Colon (tissue), 2 donors: ENCODE data around the gene SEMA3C.

Experiments used
- FAIRE-seq: peaks from 2 replicates; lab custom pipeline; 2012; peaks lifted over from hg19 to GRCh38; lab: Jason Lieb, UNC
- donor health status: control.
- donor health status: control.

SEMA3C gene

DNA sequence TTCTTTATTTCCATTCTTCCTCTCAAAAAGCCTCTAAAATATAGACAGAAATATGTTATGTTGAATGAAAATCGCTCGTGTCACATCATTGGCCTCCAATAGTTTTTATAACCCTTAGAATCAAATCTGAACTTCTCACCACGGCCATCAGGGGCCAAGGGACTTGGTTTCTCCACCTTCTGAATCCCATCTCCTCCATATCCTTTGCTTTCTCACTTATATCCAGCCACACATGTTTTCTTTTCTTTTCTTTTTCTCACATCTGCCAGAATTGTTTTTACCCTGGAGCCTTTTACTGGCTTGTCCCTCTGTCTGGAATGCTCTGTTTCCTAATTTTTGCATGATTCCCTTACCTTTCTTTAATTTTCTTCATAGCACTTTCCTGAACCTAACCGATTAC lies 184.8 kb downstream of the SEMA3C start:
- FAIRE-seq, result no peak

- no peak for FAIRE-seq
Observed at GRCh38 chr7:80733333-80733915, 185.4 kb downstream of the SEMA3C start.

DNA sequence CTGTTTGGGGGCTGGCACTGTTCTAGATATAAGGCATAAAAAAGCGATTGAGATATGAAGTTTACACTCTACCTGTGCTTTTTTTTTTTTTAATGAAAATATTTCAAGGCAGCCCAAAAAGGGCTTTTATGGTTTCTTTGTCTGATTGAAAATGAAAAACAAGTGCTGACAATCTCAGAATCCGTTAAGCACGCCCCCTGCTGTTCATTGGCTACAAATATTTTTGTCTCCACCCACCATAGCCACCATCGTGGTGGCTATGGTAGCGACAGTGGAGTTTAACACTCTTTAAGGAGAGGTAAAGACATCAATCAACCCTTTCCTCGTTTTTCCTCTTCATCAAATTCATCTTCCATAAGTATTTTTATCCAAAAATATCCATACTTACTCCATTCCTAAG lies 186.2 kb downstream of the SEMA3C start:
- FAIRE-seq, result no peak

DNA sequence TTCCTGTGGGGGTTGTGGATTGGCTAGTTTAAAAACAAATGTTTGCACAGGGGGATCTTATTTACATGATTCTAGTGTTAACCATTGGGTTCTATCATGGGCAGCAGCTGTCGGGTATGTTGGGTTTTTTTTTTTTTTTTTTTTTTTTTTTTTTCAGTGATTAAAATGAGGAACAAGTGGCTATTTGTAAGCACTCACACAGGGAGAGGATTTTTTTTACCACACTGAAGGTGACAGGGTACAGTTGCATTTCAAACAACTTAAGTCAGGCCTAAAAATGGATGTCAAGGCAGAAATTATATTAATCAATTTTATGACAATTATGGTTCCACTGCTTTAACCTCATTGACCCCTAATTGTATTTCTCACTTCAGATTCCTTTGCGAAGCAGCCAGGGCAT lies 187.6 kb downstream of the SEMA3C start:
- FAIRE-seq, result no peak

- no peak for FAIRE-seq
Observed at GRCh38 chr7:80729591-80730320, 189.1 kb downstream of the SEMA3C start.

DNA sequence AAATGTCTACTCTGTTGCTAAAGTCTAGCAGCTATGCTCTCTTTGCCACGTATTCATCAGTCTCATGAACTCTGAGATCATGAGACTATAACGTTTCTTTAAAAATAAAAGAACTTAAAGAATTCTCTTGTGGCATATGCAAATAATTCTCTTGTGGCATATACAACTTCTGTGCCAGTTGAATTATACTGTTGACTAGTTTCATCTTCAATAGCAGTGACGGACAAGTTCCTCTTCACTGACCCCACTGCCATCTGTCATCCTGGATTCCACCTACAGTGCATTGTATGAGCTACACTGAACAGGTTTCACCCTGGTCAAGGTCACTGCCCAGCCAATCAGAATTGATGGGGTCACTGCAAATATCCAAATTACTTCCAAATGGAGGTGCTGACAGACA lies 192.2 kb downstream of the SEMA3C start:
- FAIRE-seq, result no peak

DNA sequence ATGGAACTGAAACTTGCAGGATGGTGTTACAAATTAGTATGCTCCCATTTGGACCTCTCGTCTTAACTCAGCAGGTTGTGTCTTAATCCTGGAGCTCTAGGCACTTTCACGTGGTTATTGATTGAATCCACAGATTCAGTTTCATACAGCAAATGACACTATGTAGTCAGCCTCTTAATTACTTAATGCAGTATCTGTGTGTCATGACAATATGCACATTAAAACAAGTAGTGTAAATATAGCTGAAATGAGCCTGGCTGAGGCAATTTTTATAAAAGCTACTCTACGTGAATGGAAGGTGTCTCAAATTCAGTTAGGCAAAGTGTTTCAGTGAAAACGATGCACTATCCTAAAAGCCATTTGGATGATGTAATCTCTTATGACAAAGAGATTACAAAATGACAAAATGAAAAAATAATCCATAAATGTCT lies 193.7 kb downstream of the SEMA3C start:
- no peak for FAIRE-seq

GRCh38 chr7:80724249-80724871 lies 194.5 kb downstream of the SEMA3C start:
- no peak for FAIRE-seq

GRCh38 chr7:80722616-80723195 lies 196.1 kb downstream of the SEMA3C start:
- no peak for FAIRE-seq

DNA sequence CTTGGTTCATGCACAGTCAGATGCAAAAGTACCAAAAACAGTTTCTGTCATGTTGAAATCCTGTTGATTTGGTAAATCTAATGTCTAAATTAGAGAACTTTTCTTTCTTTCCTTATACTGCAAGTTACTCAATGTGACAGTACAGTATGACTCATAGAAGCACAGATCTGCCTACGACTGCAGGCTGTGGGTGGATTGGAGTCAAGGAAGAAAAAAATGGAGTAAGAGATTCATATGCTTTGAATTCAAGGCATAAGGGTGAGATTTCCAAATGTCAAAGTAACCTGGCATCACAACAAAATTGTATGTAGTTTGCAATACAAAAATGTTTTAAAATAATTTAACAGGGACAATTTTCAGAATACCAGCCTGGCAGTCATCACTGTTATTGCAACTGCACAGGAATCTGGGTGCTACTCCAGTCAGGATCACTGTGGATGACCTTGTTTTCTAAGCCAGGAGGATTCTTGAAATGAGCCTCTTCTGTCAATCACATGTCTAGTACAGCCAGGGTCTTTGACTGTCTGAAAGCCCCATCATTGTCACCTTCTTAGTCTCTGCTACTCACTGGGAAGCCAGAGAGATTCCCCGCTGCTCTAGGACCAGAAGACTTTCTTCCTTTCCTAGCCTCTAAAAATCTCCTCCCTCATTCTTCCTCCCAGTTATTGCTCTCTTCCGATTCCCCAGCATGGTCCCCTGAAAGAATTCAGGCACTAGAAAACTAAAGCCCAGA lies 196.8 kb downstream of the SEMA3C start:
- FAIRE-seq, result no peak

DNA sequence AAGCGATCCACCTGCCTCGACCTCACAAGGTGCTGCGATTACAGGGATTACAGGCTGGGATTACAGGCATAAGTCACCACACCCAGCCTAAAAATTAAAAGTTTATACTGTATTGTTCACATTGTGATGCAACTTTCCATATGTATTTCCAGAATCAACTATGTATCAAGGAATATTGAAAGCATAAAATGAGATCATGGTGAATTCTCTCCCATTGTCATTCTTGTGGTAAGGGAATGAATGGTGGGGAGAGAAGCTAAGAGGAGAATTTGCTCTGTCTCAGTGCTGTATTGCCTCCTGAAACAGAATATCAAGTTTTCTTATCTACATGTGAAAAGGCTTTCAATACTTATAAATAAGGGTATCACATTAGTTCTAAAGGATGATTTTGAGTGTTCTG lies 198.7 kb downstream of the SEMA3C start:
- FAIRE-seq, result no peak

DNA sequence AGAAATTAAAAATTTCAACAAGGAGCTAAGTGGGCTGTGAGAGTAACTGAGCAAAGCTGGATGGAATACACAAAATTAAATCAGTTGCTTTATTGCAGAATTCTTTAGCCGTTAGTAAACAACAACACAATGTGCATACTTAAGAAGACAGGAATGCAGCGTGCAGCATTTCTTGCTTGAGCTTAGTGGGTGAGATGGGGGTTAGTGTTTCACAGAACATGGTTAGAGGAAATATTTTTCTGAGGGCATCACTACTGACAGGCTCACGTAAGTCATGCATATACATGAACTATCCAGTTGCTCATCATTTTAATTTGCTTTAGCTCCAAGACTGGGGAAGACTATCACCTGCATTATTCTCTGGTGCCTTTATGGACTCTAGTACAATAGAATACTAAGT lies 199.6 kb downstream of the SEMA3C start:
- no peak for FAIRE-seq

GRCh38 chr7:80711531-80711930 lies 207.3 kb downstream of the SEMA3C start:
- no peak for FAIRE-seq

- no peak for FAIRE-seq
Observed at GRCh38 chr7:80708123-80708522, 210.7 kb downstream of the SEMA3C start.

- no peak for FAIRE-seq
Observed at GRCh38 chr7:80707318-80707717, 211.5 kb downstream of the SEMA3C start.

DNA sequence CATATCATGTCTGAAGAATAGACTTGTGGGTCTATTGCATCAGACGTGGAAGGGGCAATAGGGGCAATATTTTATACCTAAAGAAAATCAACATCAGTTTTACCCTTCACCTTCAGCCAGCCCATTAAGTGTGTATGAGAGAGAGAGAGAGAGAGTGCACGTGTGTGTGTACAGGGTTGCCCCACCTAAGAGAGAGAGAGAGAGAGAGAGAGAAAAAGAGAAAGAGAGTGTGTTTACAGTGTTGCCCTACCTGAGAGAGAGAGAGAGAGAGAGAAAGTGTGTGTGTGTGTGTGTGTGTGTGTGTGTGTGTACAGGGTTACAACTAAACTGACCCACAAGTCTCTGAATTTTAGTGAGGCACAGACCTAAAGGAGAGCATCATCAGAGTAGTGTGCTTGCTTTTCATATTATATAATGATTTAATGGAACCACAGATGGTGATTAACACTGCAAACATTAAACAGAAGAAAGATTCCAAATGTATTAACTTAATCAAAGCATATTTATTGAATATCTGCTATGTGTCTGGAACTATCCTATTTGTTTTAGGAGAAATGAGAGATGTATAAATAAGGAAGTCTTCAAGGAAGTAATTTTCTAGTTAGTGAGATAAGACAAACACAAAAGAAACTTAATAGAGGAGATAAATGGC lies 213.6 kb downstream of the SEMA3C start:
- FAIRE-seq, result no peak

DNA sequence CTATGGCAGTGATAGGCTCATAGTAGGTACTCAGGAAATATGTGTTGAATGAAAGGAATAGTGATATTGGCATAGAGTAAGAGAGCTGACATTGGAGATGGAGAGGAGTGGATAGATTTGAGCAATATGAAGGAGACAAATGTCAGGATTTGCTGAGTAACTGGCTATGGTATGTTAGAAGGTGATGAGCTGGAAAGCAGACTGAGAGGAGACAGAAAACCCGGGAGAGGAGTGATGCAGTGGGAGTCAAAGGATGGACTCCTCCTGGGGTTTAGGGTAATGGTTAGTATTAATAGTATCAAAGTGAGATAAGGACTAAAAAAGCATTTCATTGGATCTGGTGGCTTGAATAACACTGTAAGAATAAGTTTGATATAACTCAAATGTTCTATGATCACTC lies 215.6 kb downstream of the SEMA3C start:
- FAIRE-seq, result no peak

GRCh38 chr7:80699721-80700256 lies 219.1 kb downstream of the SEMA3C start:
- FAIRE-seq, result no peak

- no peak for FAIRE-seq
Observed at GRCh38 chr7:80699045-80699638, 219.7 kb downstream of the SEMA3C start.
